Fibroblast of peridontal ligament (primary cell): ENCODE measurements around the gene CBR3.
"Not testable (repeated sequence)": the region's sequence is repeated elsewhere in the genome, so short reads cannot be mapped to it uniquely, and the experiment has no call there.

Experiments
- DNase-seq: peaks from one replicate; pipeline ENCODE4 v3.0.0-alpha.2; 2010; ENCODE audit errors: extremely low read depth

Gene CBR3

DNA sequence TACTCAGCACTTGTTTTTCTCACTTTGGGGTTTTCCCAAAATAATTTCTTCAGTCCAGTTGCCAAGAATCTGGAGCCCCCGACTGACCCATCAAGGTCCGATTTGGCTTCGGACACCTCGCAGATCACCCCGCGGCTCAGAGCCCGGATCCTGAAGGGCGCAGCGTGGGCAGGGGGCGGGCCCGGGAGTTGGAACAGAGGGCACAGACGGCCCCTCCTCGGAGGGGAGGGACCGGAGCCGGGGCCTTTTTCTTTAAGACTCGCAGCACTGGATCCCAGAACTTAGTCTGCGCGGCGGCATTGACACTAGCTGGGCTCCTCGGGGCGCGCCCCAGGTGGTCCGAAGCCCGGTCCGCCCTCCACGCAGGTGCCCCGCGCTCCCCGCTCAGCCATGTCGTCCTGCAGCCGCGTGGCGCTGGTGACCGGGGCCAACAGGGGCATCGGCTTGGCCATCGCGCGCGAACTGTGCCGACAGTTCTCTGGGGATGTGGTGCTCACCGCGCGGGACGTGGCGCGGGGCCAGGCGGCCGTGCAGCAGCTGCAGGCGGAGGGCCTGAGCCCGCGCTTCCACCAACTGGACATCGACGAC lies at the start of gene CBR3:
Gene CBR3, plus strand, starts transcription at position 277 of the 588 bp plus-strand sequence. Its CDS starts 114 bp downstream, at position 391.
- DNase-seq, result no peak

DNA sequence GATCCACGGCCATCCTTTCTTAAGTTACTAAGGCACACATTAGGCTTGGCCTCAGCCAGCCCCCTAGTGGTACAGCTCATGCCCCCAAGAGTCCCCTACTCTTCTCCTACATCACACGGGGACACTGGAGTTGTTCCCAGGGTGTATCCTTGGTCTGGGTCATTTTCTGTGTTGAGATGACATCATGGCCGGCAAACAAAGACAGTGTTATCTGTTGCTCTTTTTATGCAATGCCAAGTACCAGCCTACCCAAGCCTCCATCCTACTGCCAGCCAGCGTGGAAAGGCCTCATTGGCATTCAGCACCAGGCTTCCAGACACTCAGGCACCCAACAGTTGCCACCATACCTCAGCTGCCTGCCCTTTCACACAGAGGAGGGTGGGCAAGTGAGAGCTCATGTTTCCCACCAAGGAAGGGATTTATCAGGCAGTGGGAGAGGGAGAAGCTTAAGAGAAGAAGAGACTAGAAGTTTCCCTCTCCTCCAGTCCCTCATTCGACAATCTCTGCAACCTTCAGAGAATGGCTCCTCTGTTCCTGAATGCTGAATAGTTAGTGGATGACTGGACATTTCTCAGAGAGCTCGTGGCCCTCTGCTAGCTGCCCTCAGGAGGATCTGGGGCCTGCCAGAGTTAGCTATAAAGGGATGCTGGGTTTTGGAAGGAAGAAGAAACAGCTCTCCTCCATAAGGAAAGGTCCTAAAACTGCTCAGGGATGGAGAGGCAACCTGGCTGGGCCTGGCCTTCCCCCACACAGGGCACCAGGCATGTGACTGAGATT lies 47.3 kb upstream of the CBR3 start:
- no peak for DNase-seq

DNA sequence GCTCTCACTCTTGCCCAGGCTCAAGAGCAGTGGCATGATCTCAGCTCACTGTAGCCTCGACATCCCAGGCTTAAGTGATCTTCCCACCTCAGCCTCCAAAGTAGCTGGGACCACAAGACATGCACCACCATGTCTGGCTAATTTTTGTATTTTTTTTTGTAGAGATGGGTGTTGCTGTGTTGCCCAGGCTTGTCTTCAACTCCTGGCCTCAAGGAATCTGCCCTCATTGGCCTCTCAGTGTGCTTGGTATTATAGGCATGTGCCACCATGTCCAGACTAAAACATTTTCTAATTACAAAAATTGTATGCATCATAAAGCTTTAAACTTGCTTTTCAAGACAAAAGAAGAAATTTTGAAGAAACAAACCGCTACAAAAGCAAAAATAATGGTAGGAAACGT lies 44.9 kb upstream of the CBR3 start:
- DNase-seq, result no peak

DNA sequence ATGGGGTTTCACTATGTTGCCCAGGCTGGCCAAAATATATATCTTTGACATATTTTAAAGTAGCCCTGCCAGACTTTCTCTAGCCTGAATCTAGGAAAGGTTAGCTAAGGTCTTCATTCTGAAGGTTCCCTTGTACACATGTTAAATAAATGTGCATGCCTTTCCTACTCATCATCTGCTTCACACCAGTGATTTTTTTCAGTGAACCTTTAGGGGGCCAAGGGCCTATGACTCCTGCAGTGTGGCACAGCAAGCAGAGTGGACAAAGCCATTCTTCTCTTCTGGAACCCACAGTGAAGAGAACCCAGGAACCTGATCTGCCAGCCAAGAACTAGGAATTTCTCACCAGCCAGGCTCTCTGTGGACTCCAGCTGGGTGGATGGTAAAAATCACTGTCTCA lies 42.2 kb upstream of the CBR3 start:
- DNase-seq, result no peak

DNA sequence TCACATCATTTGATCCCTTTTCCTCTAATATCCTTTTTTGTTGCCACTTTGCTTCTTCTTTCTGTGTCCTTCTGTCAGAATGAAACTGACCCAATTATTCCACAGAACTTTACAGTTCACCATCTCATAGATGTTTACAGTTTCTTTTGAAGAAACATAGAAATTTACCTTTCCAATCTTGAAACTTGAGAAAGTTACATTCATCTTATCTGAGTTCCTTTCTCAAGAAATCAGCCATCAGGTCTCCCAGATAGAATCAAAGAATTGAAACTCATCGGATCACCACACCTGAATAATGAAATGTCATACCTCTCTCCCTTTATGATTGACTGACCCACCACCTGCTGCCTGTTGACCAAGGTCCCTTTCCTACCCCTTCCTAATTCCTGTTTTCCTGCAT lies 41.4 kb upstream of the CBR3 start:
- no peak for DNase-seq

DNA sequence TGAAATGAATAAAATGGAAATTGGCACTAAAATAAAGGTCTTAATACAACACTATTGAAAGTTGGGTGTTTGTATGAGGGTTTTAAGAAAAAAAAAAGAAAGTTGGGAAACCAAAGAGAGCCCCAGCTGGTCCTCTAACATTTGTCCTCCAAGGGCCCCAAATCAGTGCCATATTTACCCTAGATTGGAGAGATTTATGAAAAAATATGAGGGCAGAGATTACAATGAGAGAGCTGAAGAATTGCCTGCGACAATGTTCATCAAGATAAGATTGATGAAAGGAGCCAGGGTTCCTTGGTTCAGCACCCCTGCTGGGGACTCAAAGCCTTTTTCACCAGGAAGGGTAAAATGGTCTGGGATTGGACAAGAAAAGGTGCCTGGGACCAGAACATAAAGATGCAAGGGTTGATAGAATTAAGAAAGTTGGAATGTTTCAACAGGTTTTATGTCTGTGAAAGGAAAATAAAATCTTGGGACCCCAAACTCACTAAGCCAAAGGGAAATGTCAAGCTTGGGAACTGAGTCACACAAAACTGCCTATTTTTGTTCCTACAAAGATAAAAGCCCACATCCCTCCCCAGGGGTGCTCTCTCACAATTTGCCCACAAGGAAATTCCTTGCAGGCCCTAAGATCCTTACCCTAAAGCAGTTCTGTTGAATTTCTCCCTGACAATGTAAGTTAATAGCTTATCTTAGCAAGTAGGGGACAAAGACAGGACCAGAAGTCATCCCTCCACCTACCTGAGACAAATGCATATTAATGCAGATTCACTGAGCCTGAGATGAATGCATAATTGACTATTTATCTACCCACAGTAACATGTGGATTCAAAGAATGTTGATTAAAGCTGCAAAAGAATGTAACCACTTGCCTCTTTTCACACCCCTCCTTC lies 38.2 kb upstream of the CBR3 start:
- no peak for DNase-seq

DNA sequence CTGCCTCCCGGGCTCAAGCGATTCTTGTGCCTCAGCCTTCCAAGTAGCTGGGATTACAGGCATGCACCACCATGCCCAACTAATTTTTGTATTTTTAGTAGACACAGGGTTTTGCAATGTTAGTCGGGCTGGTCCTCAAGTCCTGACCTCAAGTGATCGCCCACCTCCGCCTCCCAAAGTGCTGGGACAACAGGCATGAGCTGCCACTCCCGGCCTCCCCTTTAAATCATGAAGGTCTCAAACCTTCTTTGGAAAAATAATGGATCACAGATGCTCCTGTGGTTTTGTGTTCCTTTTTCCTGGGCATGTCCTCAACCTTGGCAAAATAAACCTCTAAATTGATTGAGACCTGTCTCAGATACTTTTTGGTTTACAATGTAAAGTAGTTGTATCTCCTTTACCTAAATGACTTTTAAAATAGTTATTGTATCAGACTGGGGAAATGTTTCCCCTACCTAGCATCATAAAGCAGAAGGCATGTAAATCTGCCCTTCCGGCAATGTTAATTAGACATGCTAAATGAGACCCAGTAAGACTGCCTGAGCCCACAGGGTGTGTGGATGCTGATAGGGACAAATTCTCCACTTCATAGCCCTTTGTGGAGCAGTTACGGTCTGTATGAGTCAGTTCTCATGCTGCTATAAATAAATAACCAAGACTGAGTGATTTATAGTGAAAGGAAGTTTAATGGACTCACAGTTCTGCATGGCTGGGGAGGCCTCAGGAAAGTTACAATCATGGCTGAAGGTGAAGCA lies 37.3 kb upstream of the CBR3 start:
- peak; percentile 40 for DNase-seq

DNA sequence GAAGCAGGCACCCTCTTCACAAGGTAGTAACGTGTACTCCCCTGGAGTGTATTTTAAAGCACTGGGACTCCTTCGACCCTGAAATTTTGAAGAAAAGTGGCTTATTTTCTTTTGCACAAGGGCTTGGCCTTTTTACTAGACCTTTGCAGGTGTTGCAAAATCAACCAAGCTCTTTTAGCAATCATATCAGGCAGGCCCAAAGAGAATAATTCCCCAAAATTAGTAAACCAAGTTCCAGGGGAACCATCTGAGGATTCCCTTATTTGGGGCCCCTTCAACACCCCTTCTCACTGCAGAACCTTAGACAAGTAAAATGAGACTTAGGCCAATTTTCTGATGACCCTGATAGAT lies 36.7 kb upstream of the CBR3 start:
- no peak for DNase-seq

DNA sequence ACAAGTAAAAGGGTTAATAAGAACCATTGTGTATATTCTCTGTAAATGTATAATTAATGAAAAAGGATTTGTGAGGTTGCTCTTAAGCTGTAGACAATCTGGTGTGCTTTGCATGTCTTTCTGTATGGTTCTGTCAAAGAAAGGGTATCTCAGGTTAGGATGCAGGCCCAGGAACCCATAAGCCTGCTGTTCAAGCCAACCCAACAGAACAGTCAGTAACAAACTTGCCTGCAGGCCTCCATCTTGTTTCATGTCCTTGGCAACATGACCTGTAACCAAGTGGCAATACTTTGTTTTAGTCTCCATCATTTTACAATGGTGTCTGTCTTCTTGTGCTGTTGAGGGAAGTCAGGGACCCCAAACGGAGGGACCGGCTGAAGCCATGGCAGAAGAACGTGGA lies 35.9 kb upstream of the CBR3 start:
- no peak for DNase-seq

DNA sequence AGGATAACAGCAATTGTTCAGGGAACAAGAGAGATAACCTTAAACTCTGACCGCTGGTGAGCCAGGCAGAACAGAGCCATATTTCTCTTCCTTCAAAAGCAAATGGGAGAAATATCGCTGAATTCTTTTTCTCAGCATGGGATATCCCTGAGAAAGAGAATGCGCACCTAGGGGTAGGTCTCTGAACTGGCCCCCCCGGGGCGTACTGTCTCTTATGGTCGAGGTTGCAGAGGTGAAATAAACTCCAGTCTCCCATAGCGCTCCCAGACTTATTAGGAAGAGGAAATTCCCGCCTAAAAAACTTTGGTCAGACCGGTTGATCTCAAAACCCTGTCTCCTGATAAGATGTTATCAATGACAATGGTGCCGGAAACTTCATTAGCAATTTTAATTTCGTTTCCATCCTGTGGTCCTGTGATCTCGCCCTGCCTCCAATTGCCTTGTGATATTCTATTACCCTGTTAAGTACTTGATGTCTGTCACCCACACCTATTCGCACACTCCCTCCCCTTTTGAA lies 35.1 kb upstream of the CBR3 start:
- not testable (repeated sequence) for DNase-seq

DNA sequence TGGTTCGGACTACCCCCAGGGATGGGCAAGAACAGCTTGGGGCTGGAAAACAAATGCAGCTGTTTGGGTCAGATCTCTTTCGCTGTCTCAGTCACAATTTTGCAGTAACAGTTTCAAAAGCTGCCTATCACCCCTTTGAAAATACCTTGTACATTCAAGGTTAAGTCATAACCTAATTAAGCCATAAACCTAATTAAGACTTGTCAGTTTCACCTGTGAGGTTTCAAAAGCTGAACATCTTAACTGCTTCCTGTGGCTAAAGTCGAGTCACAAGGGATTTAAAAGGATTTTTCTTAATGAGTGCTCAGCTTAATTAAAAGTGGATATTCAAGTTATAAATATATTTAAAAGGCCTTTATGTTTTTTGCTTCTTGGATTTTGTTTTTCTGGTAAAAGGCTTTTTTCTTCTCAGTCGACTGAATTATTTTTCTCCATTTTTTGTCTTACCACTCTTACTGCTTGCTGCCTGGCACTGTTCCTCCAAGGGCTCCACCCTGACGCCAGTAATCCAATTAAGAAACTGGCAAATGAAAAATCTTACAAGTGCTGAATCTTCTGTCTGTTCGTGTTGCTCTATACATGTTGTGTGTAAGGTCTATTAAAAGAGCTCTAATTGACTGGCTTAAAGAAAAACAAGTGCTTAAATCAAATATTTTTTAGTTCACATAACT lies 33.8 kb upstream of the CBR3 start:
- DNase-seq, result no peak

DNA sequence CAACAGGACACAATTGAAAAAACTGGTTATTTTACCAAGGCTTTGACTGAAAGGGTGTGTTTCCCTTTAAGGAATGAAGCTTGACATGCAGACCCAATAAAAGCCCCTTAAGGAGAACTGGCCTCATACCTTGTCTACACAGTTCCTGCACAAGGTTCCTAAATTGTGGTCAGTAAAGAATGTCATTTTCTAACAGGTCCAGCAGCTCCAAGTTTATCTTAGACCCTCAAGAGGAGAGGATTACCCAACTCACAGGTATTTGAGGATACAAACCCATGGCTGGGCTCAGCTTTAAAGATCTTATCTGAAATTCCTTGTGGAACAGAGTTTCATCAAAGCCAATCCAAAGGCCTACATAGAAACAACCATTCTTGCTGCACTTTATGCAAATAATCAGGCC lies 31.4 kb upstream of the CBR3 start:
- no peak for DNase-seq

DNA sequence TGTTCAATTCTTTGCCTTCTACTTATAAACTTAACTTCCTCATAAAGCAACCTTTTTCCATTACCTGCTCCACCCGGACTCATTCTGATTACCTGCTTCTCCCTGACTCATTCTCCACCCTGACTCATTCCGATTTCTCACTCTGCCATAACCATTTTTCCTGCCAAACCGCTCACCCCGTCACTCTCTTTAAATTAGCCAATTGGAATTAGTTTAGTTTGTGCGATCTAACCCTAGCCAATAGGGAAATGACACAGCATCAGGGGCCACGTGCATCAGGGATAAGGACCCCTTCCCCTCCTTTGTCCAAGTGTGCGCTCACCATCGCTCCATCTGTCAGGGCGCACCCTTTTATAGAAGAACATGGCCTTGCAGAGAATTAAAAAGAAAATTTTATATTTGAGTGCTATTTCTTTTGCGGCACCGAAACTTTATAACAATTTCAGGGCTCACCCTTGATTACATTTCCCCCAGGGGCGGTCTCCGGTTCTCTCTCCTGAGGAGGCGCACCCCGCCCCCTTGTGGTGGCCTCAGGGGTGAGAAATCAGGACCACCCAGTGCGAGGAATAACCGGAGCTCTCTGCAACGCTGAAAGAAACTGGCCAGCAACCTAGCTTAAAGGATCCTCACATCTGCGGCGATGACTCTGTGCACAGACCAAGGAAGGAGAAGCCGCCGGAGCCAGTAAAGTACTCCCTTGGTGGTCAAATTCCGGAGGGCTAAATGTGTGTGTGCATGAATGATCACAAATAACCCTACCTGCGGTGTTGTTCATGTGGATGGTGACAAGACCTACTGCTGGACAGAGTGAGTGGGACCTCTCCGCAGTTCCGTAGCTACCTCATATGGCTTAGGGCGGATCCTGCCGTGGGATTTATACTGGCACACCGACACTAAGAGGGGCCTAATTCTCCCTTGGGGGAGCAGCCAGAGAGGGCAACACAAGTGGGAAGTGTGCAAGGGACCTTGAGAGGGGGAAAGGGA lies 30.3 kb upstream of the CBR3 start:
- DNase-seq, result peak; percentile 66

DNA sequence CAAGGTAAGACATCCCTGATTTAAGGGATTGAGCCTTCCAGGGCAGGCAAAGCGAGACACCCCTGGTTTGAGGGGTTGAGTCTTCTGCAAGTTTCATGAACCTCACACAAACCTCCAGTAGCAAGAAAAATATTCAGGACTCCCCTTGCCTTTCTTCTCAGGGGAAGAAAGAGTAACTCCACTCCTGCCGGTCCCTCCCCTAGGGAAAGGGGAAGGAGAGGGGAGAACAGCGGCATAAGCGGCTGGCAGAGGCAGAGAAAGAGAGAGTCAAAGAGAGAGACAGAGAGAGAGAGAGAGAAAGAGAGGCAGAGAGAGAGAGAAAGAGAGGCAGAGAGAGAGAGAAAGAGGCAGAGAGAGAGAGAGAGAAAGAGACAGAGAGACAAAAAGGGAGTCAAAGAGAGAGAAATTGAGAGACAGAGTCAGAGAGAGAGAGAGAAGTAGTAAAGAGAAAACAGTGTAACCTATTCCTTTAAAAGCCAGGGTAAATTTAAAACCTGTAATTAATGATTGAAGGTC lies 29.5 kb upstream of the CBR3 start:
- DNase-seq, result no peak

DNA sequence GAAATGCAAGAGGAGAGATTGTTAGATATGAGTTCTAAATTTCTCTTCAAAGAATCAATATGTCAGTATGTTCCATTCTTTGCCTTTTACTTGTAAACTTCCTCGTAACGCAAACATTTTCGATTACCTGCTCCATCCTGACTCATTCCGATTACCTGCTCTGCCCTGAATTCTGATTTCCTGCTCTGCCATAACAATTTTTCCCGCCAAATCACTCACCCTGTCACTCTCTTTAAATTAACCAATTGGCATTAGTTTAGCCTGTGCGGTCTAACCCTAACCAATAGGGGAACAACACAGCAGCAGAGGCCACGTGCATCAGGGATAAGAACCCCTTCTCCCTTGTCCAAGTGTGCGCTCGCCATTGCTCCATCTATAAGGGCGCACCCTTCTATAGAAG lies 25.0 kb upstream of the CBR3 start:
- DNase-seq, result no peak

DNA sequence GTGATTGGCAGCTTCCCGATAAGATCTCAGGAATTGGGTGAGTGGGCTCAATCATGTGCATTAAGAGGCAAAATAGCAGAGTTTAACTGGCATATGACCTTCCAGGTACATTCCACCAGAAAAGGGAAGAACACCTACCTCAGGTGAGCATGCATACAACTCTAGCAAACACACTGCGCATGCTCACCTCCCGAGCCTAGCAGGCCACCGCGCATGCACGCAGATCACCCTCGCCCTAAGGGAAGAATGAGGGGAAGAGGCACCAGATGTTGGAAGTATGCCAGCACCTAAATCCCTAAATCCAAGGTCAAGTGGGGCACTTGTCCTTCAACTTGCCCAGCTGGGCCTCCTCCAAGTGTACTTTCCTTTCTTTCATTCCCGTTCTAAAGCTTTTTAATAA lies 23.6 kb upstream of the CBR3 start:
- DNase-seq, result no peak

DNA sequence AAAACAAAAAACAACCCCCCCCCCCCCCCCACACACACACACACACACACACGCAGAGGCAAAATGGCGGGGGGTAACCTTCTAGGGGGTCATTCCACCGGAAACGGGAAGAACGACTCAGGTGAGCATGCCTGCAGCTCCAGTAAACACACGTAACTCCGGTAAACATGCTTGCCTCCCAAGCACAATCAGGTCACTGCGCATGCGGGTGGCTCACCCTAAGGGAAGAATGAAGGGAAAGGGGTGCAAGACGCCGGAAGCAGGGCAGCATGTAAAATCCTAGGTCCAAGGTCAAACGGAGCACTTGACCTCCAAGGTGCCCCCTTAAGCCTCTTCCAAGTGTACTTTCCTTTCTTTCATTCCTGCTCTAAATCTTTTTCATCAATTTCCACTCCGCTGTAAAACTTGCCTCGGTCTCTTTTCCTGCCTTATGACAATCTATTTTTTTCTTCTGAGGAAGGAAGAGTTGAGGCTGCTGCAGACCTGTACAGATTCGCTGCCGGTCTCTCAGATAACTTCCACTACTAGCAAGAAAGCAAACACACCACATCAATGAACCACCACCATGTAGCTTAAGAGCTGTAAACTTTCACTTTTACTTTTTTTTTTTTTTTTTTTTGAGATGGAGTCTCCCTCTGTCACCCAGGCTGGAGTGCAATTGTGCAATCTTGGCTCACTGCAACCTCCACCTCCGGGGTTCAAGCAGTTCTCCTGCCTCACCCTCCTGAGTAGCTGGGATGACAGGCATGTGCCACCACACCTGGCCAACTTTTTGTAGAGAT lies 21.0 kb upstream of the CBR3 start:
- DNase-seq, result peak; percentile 35

DNA sequence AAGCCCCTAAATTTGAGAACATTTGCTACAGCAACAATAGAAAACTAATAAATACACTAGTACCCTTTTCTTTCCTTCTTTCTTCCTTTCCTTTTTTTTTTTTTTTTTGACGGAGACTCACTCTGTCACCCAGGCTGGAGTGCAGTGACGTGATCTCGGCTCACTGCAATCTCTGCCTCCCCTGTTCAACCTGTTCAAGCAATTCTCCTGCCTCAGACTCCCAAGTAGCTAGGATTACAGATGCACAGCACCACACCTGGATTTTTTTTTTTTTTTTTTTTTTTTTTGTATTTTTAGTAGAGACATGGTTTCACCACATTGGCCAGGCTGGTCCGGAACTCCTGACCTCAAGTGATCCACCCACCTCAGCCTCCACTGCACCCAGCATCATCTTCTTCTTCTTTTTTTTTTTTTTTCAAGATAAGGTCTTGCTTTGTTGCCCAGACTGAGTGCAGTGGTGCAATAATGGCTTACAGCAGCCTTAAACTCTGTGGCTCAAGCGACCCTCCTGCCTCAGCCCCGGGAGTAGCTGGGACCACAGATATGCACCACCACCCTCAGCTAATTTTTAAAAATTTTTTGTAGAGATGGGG lies 19.6 kb upstream of the CBR3 start:
- no peak for DNase-seq
